Measurements from ENCODE around the gene COL15A1. TPM values are rescaled to one million over a fixed set of nuclear protein-coding genes. Genes with fewer than 3 reads are reported as not detected.

Gene COL15A1
- total and polyA plus RNA-seq, 2 of the 8 experiments (the other 6 are each of a cell fraction or from before 2014, with no cell fraction given), result 0.12 to 0.15 TPM

DNA sequence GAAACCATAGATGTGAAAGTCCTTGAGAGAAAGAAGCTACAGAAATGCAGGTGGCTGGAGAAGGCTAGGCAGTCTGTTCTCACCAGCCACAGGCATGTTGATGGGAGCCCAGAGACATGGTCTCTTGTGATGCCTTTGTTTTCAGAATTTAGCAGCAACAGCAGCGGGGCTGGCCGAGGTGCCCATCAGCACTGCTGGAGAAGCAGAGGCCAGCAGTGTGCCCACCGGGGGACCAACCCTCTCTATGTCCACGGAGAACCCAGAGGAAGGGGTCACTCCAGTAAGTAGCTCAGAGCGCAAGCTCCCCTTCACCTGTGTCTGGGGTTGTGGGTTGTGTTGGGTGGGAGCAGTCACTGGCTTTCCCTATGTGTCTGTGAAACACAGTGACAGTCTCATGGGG lies 59.6 kb downstream of the COL15A1 start (continued):
- TF ChIP-seq ASH2L (IDR thresholded peaks at IDR 0.05; ENCODE audit: low read length) (no peak), SP2 (IDR thresholded peaks at IDR 0.05; ENCODE audit: low read length) (no peak), CHD7 (IDR thresholded peaks at IDR 0.05; ENCODE audit: insufficient replicate concordance, low read length) (no peak), EP300 (IDR thresholded peaks at IDR 0.05; ENCODE audit: borderline replicate concordance in 1 of 2, low read depth in 2 of 2, low read length in 2 of 2) (no peak)

All from H1 (cell line).